SU-DHL-6 (cell line): Measurements from ENCODE around the gene ANKS1A.

Experiments
- H2AFZ ChIP-seq: fragments of 200-600 bp; sonication (generic); 2 replicates; pipeline ENCODE4 v1.6.1; 2014; ENCODE audit warnings: low read depth, mild to moderate bottlenecking, moderate library complexity, mixed read lengths, antibody characterized with exemption, low read length; ENCODE audit not compliant: severe bottlenecking
- H3F3A ChIP-seq: fragments of 200-600 bp; shearing (Covaris generic); 2 replicates; pipeline ENCODE4 v1.6.0; 2016; ENCODE audit warnings: antibody characterized with exemption, mild to moderate bottlenecking; ENCODE audit not compliant: insufficient read depth
- H3K27ac ChIP-seq: fragments of 200-600 bp; sonication (generic); 2 replicates; pipeline ENCODE4 v1.5.1; 2016; ENCODE audit warnings: low read depth, mild to moderate bottlenecking, low read length, moderate library complexity, mixed read lengths
- H3K27me3 ChIP-seq: fragments of 200-600 bp; sonication (generic), shearing (Covaris generic); 2 replicates; pipeline ENCODE4 v1.6.0; 2014; ENCODE audit warnings: mild to moderate bottlenecking, low read length
- H3K36me3 ChIP-seq: fragments of 200-600 bp; sonication (generic); 2 replicates; pipeline ENCODE4 v1.6.1; 2014; ENCODE audit warnings: mild to moderate bottlenecking, low read length, mixed read lengths
- H3K4me2 ChIP-seq: fragments of 300-600, 200-600 bp; shearing (Covaris generic), sonication (generic); 2 replicates; pipeline ENCODE4 v1.6.0; 2014; ENCODE audit warnings: low read length, low read depth, mild to moderate bottlenecking; ENCODE audit not compliant: poor library complexity, severe bottlenecking
- H3K4me3 ChIP-seq: fragments of 200-600 bp; sonication (generic); 2 replicates; pipeline ENCODE4 v1.5.1; 2014; ENCODE audit warnings: antibody characterized with exemption, low read length, mild to moderate bottlenecking, mixed read lengths; ENCODE audit not compliant: insufficient read depth, poor library complexity, severe bottlenecking
- H3K79me2 ChIP-seq: fragments of 200-600 bp; sonication (generic); 2 replicates; pipeline ENCODE4 v1.6.1; 2014; ENCODE audit warnings: mild to moderate bottlenecking, low read length, moderate library complexity; ENCODE audit not compliant: insufficient read depth
- H3K9ac ChIP-seq: fragments of 200-600 bp; sonication (generic); 2 replicates; pipeline ENCODE4 v1.7.0; 2014; ENCODE audit warnings: mild to moderate bottlenecking, low read length
- H3K9me2 ChIP-seq: fragments of 200-600 bp; sonication (generic); replicated peaks from 2 replicates; pipeline ENCODE4 v1.6.1; 2014; ENCODE audit warnings: low read length; ENCODE audit not compliant: insufficient read depth
- H3K9me3 ChIP-seq: fragments of 200-600 bp; sonication (generic); 2 replicates; pipeline ENCODE4 v1.6.1; 2014; ENCODE audit warnings: low read length, mixed read lengths; ENCODE audit not compliant: insufficient read depth
- H4K20me1 ChIP-seq: fragments of 200-600 bp; sonication (generic); 2 replicates; pipeline ENCODE4 v1.6.1; 2014; ENCODE audit warnings: low read depth, mild to moderate bottlenecking, antibody characterized with exemption, low read length, moderate library complexity, mixed read lengths
- CTCF ChIP-seq: fragments of 200-600 bp; sonication (generic); IDR thresholded peaks from one replicate; pipeline ENCODE4 v1.5.1; 2017; ENCODE audit warnings: antibody characterized with exemption, mild to moderate bottlenecking, low read length, moderate library complexity; ENCODE audit not compliant: insufficient read depth, poor library complexity, severe bottlenecking
- EZH2phosphoT487 ChIP-seq: fragments of 200-600 bp; sonication (generic), shearing (Covaris generic); conservative IDR thresholded peaks from 2 replicates; pipeline ENCODE4 v1.6.1; 2018; ENCODE audit warnings: mild to moderate bottlenecking, antibody characterized with exemption, low read length, moderate library complexity, mixed read lengths

Gene ANKS1A

GRCh38 chr6:34920097-34920496 lies 31.0 kb downstream of the ANKS1A start:
- H3K9ac ChIP-seq: no peak overlapping the region
- no peaks in the 10 kb centered on the region for H3K9me3 ChIP-seq
- H3K79me2 ChIP-seq: no peaks in the 10 kb centered on the region
- H3K27me3 ChIP-seq: no peaks in the 10 kb centered on the region
- TF ChIP-seq CTCF: no peak
- no peak for TF ChIP-seq EZH2phosphoT487
- H3K4me3 ChIP-seq: no peak overlapping the region
- H3K36me3 ChIP-seq: no peaks in the 10 kb centered on the region
- H4K20me1 ChIP-seq: no peaks in the 10 kb centered on the region
- H3F3A ChIP-seq: no peaks in the 10 kb centered on the region
- no peak overlapping the region for H3K27ac ChIP-seq
- H3K9me2 ChIP-seq: no peaks in the 10 kb centered on the region
- H3K4me2 ChIP-seq: no peak overlapping the region
- no peak overlapping the region for H2AFZ ChIP-seq

DNA sequence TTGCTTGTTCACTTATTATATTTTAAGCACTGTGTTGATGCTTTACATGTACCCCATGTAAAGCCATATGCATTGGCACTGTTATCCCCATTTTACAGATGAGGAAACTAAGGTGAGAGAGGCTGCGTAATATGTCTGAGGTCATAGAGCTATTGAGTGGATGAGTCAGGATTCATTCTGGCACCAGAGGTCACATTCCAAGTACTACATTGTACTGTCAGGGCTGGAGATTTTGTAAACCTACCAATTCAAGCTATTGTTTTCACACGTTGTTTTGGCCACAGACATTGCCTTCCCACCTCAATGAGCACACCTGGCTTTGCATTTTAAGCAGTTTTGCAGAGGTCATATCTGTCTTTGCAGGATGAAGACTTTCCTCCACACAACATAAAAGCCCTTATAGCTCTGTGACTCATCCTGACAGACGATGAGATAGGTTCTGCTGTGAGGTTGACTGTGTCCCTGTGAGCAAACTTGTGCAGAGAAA lies 33.2 kb downstream of the ANKS1A start:
- H3F3A ChIP-seq: no peaks in the 10 kb centered on the region
- no peak overlapping the region for H3K4me2 ChIP-seq
- no peaks in the 10 kb centered on the region for H3K27me3 ChIP-seq
- H3K27ac ChIP-seq: no peak overlapping the region
- no peak overlapping the region for H2AFZ ChIP-seq
- H3K4me3 ChIP-seq: no peak overlapping the region
- H3K9me2 ChIP-seq: no peaks in the 10 kb centered on the region
- H4K20me1 ChIP-seq: 0 out of 2 replicates have a peak, but pooled peaks cover 4% of the 10 kb centered on the region
- H3K9ac ChIP-seq: no peak overlapping the region
- H3K79me2 ChIP-seq: no peaks in the 10 kb centered on the region
- no peaks in the 10 kb centered on the region for H3K9me3 ChIP-seq
- H3K36me3 ChIP-seq: no peaks in the 10 kb centered on the region
- TF ChIP-seq EZH2phosphoT487: no peak
- no peak for TF ChIP-seq CTCF

- Histone ChIP-seq H3K27ac (no peak overlapping the region), H3K9me2 (no peaks in the 10 kb centered on the region), H4K20me1 (peaks cover 10% of the 10 kb centered on the region), H3K9me3 (no peaks in the 10 kb centered on the region), H3K79me2 (no peaks in the 10 kb centered on the region), H2AFZ (no peak overlapping the region), H3K9ac (no peak overlapping the region), H3K27me3 (no peaks in the 10 kb centered on the region), H3F3A (no peaks in the 10 kb centered on the region), H3K36me3 (no peaks in the 10 kb centered on the region), H3K4me3 (no peak overlapping the region), H3K4me2 (no peak overlapping the region)
- no peak for TF ChIP-seq CTCF
- no peak for TF ChIP-seq EZH2phosphoT487
Measured at GRCh38 chr6:34924831-34925625, 36.0 kb downstream of the ANKS1A start.
